ENCODE results near the gene AK8. TPM values are rescaled to one million over a fixed set of nuclear protein-coding genes. Genes with fewer than 3 reads are reported as not detected.

AK8 gene
- total RNA-seq, 1 experiment from 2014 or later, result not detected

GRCh38 chr9:132717326-132717945, 160.6 kb downstream of the AK8 start:
- TF ChIP-seq CTCF (conservative IDR thresholded peaks at IDR 0.05; ENCODE audit: low read depth, low read length), result no peak
- TF ChIP-seq EZH2 (IDR thresholded peaks at IDR 0.05; ENCODE audit: borderline replicate concordance, low read depth, low read length, poor library complexity, severe bottlenecking), result no peak
- ChIA-PET POLR2A (ENCODE audit: low non-redundant PET) (no interaction called here), CTCF (no interaction called here)
- peaks cover 21% of the 10 kb centered on the region for H3K27me3 ChIP-seq (replicated peaks; ENCODE audit: insufficient read depth, low read depth, low read length, poor library complexity)
- intact Hi-C loops (cut with micrococcal nuclease; ENCODE audit: unreplicated experiment), result no loop called here
- H3K36me3 ChIP-seq (ENCODE audit: insufficient read depth, low read length, poor library complexity, severe bottlenecking), result no peaks in the 10 kb centered on the region
- H3K4me1 ChIP-seq (ENCODE audit: insufficient read depth, low read length, poor library complexity, severe bottlenecking), result no peaks in the 10 kb centered on the region
- no peak for DNase-seq (ENCODE audit: low spot score)
- no peak overlapping the region for H3K27ac ChIP-seq (ENCODE audit: low read depth, low read length, poor library complexity, severe bottlenecking)
- H3K4me3 ChIP-seq (ENCODE audit: low read depth, low read length, poor library complexity, severe bottlenecking), result no peak overlapping the region
- no peaks in the 10 kb centered on the region for H3K9me3 ChIP-seq (ENCODE audit: low read depth, low read length, poor library complexity, severe bottlenecking)
- no TSS peak for BruUV-seq (replicated peaks)

GRCh38 chr9:132716007-132716406, 162.1 kb downstream of the AK8 start:
- Histone ChIP-seq H3K27ac (ENCODE audit: low read depth, low read length, poor library complexity, severe bottlenecking) (no peak overlapping the region), H3K27me3 (replicated peaks; ENCODE audit: insufficient read depth, low read depth, low read length, poor library complexity) (peaks cover 21% of the 10 kb centered on the region), H3K4me3 (ENCODE audit: low read depth, low read length, poor library complexity, severe bottlenecking) (no peak overlapping the region), H3K4me1 (ENCODE audit: insufficient read depth, low read length, poor library complexity, severe bottlenecking) (no peaks in the 10 kb centered on the region), H3K9me3 (ENCODE audit: low read depth, low read length, poor library complexity, severe bottlenecking) (no peaks in the 10 kb centered on the region), H3K36me3 (ENCODE audit: insufficient read depth, low read length, poor library complexity, severe bottlenecking) (no peaks in the 10 kb centered on the region)
- ChIA-PET POLR2A (ENCODE audit: low non-redundant PET) (no interaction called here), CTCF (no interaction called here)
- no TSS peak for BruUV-seq (replicated peaks)
- TF ChIP-seq CTCF (conservative IDR thresholded peaks at IDR 0.05; ENCODE audit: low read depth, low read length), result no peak
- no peak for TF ChIP-seq EZH2 (IDR thresholded peaks at IDR 0.05; ENCODE audit: borderline replicate concordance, low read depth, low read length, poor library complexity, severe bottlenecking)
- intact Hi-C loops (cut with micrococcal nuclease; ENCODE audit: unreplicated experiment), result no loop called here
- no peak for DNase-seq (ENCODE audit: low spot score)

GRCh38 chr9:132712753-132713152, 165.3 kb downstream of the AK8 start:
- H3K27me3 ChIP-seq (replicated peaks; ENCODE audit: insufficient read depth, low read depth, low read length, poor library complexity), result peaks cover 7% of the 10 kb centered on the region
- H3K4me1 ChIP-seq (ENCODE audit: insufficient read depth, low read length, poor library complexity, severe bottlenecking), result no peaks in the 10 kb centered on the region
- DNase-seq (ENCODE audit: low spot score), result no peak
- ChIA-PET CTCF (no interaction called here), POLR2A (ENCODE audit: low non-redundant PET) (no interaction called here)
- H3K36me3 ChIP-seq (ENCODE audit: insufficient read depth, low read length, poor library complexity, severe bottlenecking), result no peaks in the 10 kb centered on the region
- intact Hi-C loops (cut with micrococcal nuclease; ENCODE audit: unreplicated experiment), result no loop called here
- TF ChIP-seq CTCF (conservative IDR thresholded peaks at IDR 0.05; ENCODE audit: low read depth, low read length), result no peak
- TF ChIP-seq EZH2 (IDR thresholded peaks at IDR 0.05; ENCODE audit: borderline replicate concordance, low read depth, low read length, poor library complexity, severe bottlenecking), result no peak
- H3K27ac ChIP-seq (ENCODE audit: low read depth, low read length, poor library complexity, severe bottlenecking), result no peak overlapping the region
- no TSS peak for BruUV-seq (replicated peaks)
- H3K4me3 ChIP-seq (ENCODE audit: low read depth, low read length, poor library complexity, severe bottlenecking), result no peak overlapping the region
- H3K9me3 ChIP-seq (ENCODE audit: low read depth, low read length, poor library complexity, severe bottlenecking), result no peaks in the 10 kb centered on the region
